LHCN-M2 (cell line): ENCODE data around the gene SAMD1. TPM values are rescaled to one million over a fixed set of nuclear protein-coding genes. Genes with fewer than 3 reads are reported as not detected.

Source experiments
- total RNA-seq: library from RNA; depleted of rRNA; stranded (reverse); fragments of >200 nt; gene quantifications from 2 replicates; pipeline ENCODE4 v1.2.3, GENCODE V29; 2014; rRNA removed

Gene SAMD1
- total RNA-seq, 1 experiment from 2014 or later, result 59.3 TPM

Other genes starting within 250 kb of the SAMD1 start
- not detected in 2 replicates for gene NANOS3, start 213.6 kb downstream of the SAMD1 start, total RNA-seq
- gene BRME1, start 184.6 kb downstream of the SAMD1 start, total RNA-seq, result 1.1 and 1.7 TPM in 2 replicates
- 19.2 and 21.0 TPM in 2 replicates for gene CC2D1A, start 184.6 kb downstream of the SAMD1 start, total RNA-seq
- 2.1 and 5.2 TPM in 2 replicates for gene PODNL1, start 152.3 kb downstream of the SAMD1 start, total RNA-seq
- 28.8 and 30.2 TPM in 2 replicates for gene DCAF15, start 138.2 kb downstream of the SAMD1 start, total RNA-seq
- 2.2 and 2.5 TPM in 2 replicates for gene RFX1, start 84.4 kb downstream of the SAMD1 start, total RNA-seq
- gene RLN3, start 62.6 kb downstream of the SAMD1 start, total RNA-seq, result not detected in 2 replicates
- gene IL27RA, start 59.0 kb downstream of the SAMD1 start, total RNA-seq, result 0.29 and 0.32 TPM in 2 replicates
- 0.11 and 0.38 TPM in 2 replicates for gene PALM3, start 28.7 kb downstream of the SAMD1 start, total RNA-seq
- gene MISP3, start 18.0 kb downstream of the SAMD1 start, total RNA-seq, result 0.19 and 0.34 TPM in 2 replicates
- not detected in 2 replicates for gene C19orf67, start 5.0 kb downstream of the SAMD1 start, total RNA-seq
- 64.7 and 76.2 TPM in 2 replicates for gene PRKACA, start 27.0 kb upstream of the SAMD1 start, total RNA-seq
- 107 and 111 TPM in 2 replicates for gene ASF1B, start 45.8 kb upstream of the SAMD1 start, total RNA-seq
- 0.45 and 1.6 TPM in 2 replicates for gene ADGRL1, start 115.4 kb upstream of the SAMD1 start, total RNA-seq